ENCODE data around the gene DPAGT1. TPM values are rescaled to one million over a fixed set of nuclear protein-coding genes. Genes with fewer than 3 reads are reported as not detected.

The DPAGT1 gene
- total RNA-seq, 1 experiment from 2014 or later: 63.5 TPM

DNA sequence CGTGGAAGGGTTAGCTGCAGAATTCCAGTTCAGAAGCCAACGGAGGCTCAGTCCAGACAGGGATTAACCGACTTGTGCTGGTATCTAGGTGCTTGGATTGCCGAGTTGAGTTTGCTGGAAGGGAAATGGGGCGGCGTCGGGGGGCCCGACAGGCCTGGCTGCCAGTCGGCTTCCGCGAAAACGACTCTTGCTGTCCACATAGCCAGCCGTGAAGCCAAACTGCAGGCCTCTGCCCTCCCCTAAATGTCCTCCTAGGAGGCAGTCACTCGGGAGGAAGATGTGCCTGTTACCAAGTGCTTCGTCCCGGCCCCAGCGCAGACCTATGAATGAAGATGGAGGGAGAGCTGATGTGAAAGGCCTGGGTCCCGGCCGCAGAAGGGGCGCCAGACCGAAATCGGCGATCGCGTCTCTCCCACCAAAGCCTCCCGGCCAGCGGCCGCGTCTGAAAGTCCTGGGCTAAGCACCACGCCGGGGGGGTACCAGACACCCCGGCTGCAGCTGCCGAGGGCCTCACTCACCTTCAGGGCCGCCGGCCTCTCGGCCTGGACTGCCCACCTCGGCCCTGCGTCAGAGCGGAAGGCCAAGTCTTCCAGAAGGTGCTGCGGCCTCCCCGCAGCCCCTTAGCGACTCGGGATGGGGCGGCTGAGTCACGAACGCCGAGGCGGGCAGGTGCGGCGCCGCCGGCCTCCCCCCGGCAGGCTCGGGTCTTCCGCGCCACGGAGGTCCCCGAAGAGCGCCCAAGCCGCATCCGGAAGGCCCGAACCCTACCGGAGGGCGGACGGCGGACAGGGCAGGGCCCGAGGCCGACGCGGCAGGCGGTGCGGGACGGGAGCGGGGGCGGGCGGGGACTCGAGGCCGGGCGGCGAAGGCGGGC is 7.5 kb downstream of the DPAGT1 start:
- ChIA-PET CTCF (interaction anchor here (0.7 to 2.1 kb wide), 4 partner anchors 29 to 247 kb away, joined by 3 to 5 read pairs (median 4); partner anchors contain the start of gene C1QTNF5), POLR2A (interaction anchor here (0.6 to 2.6 kb wide), 6 partner anchors 9 to 103 kb away, joined by 3 to 12 read pairs (median 4); partner anchors contain the start of genes C2CD2L, HMBS and VPS11)
- H3K4me1 Mint-ChIP-seq: peaks cover 23% of the 10 kb centered on the region
- H3K27me3 Mint-ChIP-seq (ENCODE audit: low read depth): no peaks in the 10 kb centered on the region
- peak overlapping the region; percentile 94 for H3K4me3 Mint-ChIP-seq
- H3K27ac Mint-ChIP-seq: peak overlapping the region; percentile 79; the same call in 1 of the 2 replicates
- no peaks in the 10 kb centered on the region for H3K9me3 Mint-ChIP-seq
- peak; percentile 28 for DNase-seq (ENCODE audit: low spot score)
- ATAC-seq: no peak
- peaks cover 51% of the 10 kb centered on the region for H3K36me3 Mint-ChIP-seq
- TF ChIP-seq, protein P1, sequence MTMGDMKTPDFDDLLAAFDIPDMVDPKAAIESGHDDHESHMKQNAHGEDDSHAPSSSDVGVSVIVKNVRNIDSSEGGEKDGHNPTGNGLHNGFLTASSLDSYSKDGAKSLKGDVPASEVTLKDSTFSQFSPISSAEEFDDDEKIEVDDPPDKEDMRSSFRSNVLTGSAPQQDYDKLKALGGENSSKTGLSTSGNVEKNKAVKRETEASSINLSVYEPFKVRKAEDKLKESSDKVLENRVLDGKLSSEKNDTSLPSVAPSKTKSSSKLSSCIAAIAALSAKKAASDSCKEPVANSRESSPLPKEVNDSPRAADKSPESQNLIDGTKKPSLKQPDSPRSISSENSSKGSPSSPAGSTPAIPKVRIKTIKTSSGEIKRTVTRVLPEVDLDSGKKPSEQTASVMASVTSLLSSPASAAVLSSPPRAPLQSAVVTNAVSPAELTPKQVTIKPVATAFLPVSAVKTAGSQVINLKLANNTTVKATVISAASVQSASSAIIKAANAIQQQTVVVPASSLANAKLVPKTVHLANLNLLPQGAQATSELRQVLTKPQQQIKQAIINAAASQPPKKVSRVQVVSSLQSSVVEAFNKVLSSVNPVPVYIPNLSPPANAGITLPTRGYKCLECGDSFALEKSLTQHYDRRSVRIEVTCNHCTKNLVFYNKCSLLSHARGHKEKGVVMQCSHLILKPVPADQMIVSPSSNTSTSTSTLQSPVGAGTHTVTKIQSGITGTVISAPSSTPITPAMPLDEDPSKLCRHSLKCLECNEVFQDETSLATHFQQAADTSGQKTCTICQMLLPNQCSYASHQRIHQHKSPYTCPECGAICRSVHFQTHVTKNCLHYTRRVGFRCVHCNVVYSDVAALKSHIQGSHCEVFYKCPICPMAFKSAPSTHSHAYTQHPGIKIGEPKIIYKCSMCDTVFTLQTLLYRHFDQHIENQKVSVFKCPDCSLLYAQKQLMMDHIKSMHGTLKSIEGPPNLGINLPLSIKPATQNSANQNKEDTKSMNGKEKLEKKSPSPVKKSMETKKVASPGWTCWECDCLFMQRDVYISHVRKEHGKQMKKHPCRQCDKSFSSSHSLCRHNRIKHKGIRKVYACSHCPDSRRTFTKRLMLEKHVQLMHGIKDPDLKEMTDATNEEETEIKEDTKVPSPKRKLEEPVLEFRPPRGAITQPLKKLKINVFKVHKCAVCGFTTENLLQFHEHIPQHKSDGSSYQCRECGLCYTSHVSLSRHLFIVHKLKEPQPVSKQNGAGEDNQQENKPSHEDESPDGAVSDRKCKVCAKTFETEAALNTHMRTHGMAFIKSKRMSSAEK (CRISPR knock-in tag; IDR thresholded peaks at IDR 0.05; ENCODE audit: borderline replicate concordance): no peak
- TF ChIP-seq, protein P2, sequence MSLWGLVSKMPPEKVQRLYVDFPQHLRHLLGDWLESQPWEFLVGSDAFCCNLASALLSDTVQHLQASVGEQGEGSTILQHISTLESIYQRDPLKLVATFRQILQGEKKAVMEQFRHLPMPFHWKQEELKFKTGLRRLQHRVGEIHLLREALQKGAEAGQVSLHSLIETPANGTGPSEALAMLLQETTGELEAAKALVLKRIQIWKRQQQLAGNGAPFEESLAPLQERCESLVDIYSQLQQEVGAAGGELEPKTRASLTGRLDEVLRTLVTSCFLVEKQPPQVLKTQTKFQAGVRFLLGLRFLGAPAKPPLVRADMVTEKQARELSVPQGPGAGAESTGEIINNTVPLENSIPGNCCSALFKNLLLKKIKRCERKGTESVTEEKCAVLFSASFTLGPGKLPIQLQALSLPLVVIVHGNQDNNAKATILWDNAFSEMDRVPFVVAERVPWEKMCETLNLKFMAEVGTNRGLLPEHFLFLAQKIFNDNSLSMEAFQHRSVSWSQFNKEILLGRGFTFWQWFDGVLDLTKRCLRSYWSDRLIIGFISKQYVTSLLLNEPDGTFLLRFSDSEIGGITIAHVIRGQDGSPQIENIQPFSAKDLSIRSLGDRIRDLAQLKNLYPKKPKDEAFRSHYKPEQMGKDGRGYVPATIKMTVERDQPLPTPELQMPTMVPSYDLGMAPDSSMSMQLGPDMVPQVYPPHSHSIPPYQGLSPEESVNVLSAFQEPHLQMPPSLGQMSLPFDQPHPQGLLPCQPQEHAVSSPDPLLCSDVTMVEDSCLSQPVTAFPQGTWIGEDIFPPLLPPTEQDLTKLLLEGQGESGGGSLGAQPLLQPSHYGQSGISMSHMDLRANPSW (CRISPR knock-in tag; conservative IDR thresholded peaks at IDR 0.05; ENCODE audit: low read depth): no peak
- TF ChIP-seq NFATC4 (CRISPR knock-in tag; IDR thresholded peaks at IDR 0.05) (0 out of 2 replicates have a peak, but pooled peaks have one; percentile 11), NR3C1 (CRISPR knock-in tag; conservative IDR thresholded peaks at IDR 0.05; ENCODE audit: low read depth) (no peak), CREM (CRISPR knock-in tag; IDR thresholded peaks at IDR 0.05) (no peak), KAT7 (CRISPR knock-in tag; IDR thresholded peaks at IDR 0.05; ENCODE audit: borderline replicate concordance) (peak; percentile 73; the same call in 1 of the 2 replicates), ZNF396 (CRISPR knock-in tag; IDR thresholded peaks at IDR 0.05; ENCODE audit: borderline replicate concordance) (no peak), EMX1 (CRISPR knock-in tag; IDR thresholded peaks at IDR 0.05) (0 out of 2 replicates have a peak, but pooled peaks have one; percentile 42), MXD4 (CRISPR knock-in tag; IDR thresholded peaks at IDR 0.05; ENCODE audit: borderline replicate concordance) (no peak), JUN (CRISPR knock-in tag; IDR thresholded peaks at IDR 0.05) (no peak; the same call in 1 of the 2 replicates), ZNF671 (CRISPR knock-in tag; IDR thresholded peaks at IDR 0.05) (no peak), GABPB1 (CRISPR knock-in tag; IDR thresholded peaks at IDR 0.05) (no peak)
- TF ChIP-seq, protein P3, sequence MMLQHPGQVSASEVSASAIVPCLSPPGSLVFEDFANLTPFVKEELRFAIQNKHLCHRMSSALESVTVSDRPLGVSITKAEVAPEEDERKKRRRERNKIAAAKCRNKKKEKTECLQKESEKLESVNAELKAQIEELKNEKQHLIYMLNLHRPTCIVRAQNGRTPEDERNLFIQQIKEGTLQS (CRISPR knock-in tag; conservative IDR thresholded peaks at IDR 0.05): no peak
- TF ChIP-seq, protein P4, sequence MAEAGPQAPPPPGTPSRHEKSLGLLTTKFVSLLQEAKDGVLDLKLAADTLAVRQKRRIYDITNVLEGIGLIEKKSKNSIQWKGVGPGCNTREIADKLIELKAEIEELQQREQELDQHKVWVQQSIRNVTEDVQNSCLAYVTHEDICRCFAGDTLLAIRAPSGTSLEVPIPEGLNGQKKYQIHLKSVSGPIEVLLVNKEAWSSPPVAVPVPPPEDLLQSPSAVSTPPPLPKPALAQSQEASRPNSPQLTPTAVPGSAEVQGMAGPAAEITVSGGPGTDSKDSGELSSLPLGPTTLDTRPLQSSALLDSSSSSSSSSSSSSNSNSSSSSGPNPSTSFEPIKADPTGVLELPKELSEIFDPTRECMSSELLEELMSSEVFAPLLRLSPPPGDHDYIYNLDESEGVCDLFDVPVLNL (CRISPR knock-in tag; IDR thresholded peaks at IDR 0.05; ENCODE audit: borderline replicate concordance, low read depth): peak; percentile 69; the same call in 1 of the 2 replicates
- TF ChIP-seq, protein P5, sequence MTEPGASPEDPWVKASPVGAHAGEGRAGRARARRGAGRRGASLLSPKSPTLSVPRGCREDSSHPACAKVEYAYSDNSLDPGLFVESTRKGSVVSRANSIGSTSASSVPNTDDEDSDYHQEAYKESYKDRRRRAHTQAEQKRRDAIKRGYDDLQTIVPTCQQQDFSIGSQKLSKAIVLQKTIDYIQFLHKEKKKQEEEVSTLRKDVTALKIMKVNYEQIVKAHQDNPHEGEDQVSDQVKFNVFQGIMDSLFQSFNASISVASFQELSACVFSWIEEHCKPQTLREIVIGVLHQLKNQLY (CRISPR knock-in tag; IDR thresholded peaks at IDR 0.05): no peak
- TF ChIP-seq, protein P6, sequence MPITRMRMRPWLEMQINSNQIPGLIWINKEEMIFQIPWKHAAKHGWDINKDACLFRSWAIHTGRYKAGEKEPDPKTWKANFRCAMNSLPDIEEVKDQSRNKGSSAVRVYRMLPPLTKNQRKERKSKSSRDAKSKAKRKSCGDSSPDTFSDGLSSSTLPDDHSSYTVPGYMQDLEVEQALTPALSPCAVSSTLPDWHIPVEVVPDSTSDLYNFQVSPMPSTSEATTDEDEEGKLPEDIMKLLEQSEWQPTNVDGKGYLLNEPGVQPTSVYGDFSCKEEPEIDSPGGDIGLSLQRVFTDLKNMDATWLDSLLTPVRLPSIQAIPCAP (CRISPR knock-in tag; IDR thresholded peaks at IDR 0.05): no peak
- TF ChIP-seq, protein P7, sequence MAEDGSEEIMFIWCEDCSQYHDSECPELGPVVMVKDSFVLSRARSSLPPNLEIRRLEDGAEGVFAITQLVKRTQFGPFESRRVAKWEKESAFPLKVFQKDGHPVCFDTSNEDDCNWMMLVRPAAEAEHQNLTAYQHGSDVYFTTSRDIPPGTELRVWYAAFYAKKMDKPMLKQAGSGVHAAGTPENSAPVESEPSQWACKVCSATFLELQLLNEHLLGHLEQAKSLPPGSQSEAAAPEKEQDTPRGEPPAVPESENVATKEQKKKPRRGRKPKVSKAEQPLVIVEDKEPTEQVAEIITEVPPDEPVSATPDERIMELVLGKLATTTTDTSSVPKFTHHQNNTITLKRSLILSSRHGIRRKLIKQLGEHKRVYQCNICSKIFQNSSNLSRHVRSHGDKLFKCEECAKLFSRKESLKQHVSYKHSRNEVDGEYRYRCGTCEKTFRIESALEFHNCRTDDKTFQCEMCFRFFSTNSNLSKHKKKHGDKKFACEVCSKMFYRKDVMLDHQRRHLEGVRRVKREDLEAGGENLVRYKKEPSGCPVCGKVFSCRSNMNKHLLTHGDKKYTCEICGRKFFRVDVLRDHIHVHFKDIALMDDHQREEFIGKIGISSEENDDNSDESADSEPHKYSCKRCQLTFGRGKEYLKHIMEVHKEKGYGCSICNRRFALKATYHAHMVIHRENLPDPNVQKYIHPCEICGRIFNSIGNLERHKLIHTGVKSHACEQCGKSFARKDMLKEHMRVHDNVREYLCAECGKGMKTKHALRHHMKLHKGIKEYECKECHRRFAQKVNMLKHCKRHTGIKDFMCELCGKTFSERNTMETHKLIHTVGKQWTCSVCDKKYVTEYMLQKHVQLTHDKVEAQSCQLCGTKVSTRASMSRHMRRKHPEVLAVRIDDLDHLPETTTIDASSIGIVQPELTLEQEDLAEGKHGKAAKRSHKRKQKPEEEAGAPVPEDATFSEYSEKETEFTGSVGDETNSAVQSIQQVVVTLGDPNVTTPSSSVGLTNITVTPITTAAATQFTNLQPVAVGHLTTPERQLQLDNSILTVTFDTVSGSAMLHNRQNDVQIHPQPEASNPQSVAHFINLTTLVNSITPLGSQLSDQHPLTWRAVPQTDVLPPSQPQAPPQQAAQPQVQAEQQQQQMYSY (CRISPR knock-in tag; IDR thresholded peaks at IDR 0.05): no peak
- TF ChIP-seq, protein P8, sequence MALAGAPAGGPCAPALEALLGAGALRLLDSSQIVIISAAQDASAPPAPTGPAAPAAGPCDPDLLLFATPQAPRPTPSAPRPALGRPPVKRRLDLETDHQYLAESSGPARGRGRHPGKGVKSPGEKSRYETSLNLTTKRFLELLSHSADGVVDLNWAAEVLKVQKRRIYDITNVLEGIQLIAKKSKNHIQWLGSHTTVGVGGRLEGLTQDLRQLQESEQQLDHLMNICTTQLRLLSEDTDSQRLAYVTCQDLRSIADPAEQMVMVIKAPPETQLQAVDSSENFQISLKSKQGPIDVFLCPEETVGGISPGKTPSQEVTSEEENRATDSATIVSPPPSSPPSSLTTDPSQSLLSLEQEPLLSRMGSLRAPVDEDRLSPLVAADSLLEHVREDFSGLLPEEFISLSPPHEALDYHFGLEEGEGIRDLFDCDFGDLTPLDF (CRISPR knock-in tag; IDR thresholded peaks at IDR 0.05): no peak

Measured in WTC11 (cell line).